ENCODE data around the gene NDUFB8. TPM values are rescaled to one million over a fixed set of nuclear protein-coding genes. Genes with fewer than 3 reads are reported as not detected.

Gene NDUFB8
- total RNA-seq, 2 experiments from 2014 or later: 209 to 288 TPM

- DNase-seq (ENCODE audit: low spot score): no peak
- Histone ChIP-seq H3K27ac (ENCODE audit: low read depth, low read length, poor library complexity, severe bottlenecking) (no peak overlapping the region), H3K79me2 (ENCODE audit: insufficient read depth, low read depth, low read length) (peaks cover 25% of the 10 kb centered on the region), H3K4me1 (ENCODE audit: insufficient read depth, low read length, poor library complexity, severe bottlenecking) (peaks cover 17% of the 10 kb centered on the region), H3K4me3 (ENCODE audit: low read depth, low read length, poor library complexity, severe bottlenecking) (no peak overlapping the region), H3K4me2 (ENCODE audit: low read length) (no peak overlapping the region), H4K20me1 (ENCODE audit: insufficient read depth, low read length) (peaks cover 8% of the 10 kb centered on the region; the same call in 1 of the 2 replicates), H2AFZ (ENCODE audit: low read length) (no peak overlapping the region), H3K36me3 (ENCODE audit: insufficient read depth, low read length) (peaks cover 63% of the 10 kb centered on the region), H3K9me3 (ENCODE audit: low read length) (no peaks in the 10 kb centered on the region), H3K9me2 (ENCODE audit: insufficient read depth, low read length) (no peaks in the 10 kb centered on the region)
- intact Hi-C loops (cut with micrococcal nuclease; ENCODE audit: unreplicated experiment): no loop called here
- ChIA-PET POLR2A (no interaction called here), CTCF (ENCODE audit: unreplicated experiment) (interaction anchor here (1.3 kb wide), 1 partner anchor 11 kb away, joined by 4 read pairs; the partner anchor contains the start of gene HIF1AN)
- TF ChIP-seq, protein P1, sequence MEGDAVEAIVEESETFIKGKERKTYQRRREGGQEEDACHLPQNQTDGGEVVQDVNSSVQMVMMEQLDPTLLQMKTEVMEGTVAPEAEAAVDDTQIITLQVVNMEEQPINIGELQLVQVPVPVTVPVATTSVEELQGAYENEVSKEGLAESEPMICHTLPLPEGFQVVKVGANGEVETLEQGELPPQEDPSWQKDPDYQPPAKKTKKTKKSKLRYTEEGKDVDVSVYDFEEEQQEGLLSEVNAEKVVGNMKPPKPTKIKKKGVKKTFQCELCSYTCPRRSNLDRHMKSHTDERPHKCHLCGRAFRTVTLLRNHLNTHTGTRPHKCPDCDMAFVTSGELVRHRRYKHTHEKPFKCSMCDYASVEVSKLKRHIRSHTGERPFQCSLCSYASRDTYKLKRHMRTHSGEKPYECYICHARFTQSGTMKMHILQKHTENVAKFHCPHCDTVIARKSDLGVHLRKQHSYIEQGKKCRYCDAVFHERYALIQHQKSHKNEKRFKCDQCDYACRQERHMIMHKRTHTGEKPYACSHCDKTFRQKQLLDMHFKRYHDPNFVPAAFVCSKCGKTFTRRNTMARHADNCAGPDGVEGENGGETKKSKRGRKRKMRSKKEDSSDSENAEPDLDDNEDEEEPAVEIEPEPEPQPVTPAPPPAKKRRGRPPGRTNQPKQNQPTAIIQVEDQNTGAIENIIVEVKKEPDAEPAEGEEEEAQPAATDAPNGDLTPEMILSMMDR (conservative IDR thresholded peaks at IDR 0.05; ENCODE audit: low read length): peak; percentile 48
- no peak for TF ChIP-seq EZH2phosphoT487 (IDR thresholded peaks at IDR 0.05; ENCODE audit: borderline replicate concordance, low read depth, low read length)
- BruUV-seq (replicated peaks): no TSS peak
Observed at GRCh38 chr10:100524638-100525037, 5.0 kb downstream of the NDUFB8 start.

- no peaks in the 10 kb centered on the region for H3K9me3 ChIP-seq (ENCODE audit: low read length)
- peaks cover 17% of the 10 kb centered on the region for H3K4me1 ChIP-seq (ENCODE audit: insufficient read depth, low read length, poor library complexity, severe bottlenecking)
- no peak overlapping the region for H3K4me3 ChIP-seq (ENCODE audit: low read depth, low read length, poor library complexity, severe bottlenecking)
- no peaks in the 10 kb centered on the region for H3K9me2 ChIP-seq (ENCODE audit: insufficient read depth, low read length)
- peaks cover 8% of the 10 kb centered on the region; the same call in 1 of the 2 replicates for H4K20me1 ChIP-seq (ENCODE audit: insufficient read depth, low read length)
- intact Hi-C loops (cut with micrococcal nuclease; ENCODE audit: unreplicated experiment): no loop called here
- ChIA-PET CTCF (ENCODE audit: unreplicated experiment) (interaction anchor here (1.3 kb wide), 1 partner anchor 11 kb away, joined by 4 read pairs; the partner anchor contains the start of gene HIF1AN), POLR2A (interaction anchor here (0.6 kb wide), 1 partner anchor 864 kb away, joined by 3 read pairs; no protein-coding TSS in a partner anchor)
- TF ChIP-seq, protein P1 (conservative IDR thresholded peaks at IDR 0.05; ENCODE audit: low read length): no peak
- no peak for TF ChIP-seq EZH2phosphoT487 (IDR thresholded peaks at IDR 0.05; ENCODE audit: borderline replicate concordance, low read depth, low read length)
- no peak overlapping the region for H3K27ac ChIP-seq (ENCODE audit: low read depth, low read length, poor library complexity, severe bottlenecking)
- peaks cover 20% of the 10 kb centered on the region for H3K79me2 ChIP-seq (ENCODE audit: insufficient read depth, low read depth, low read length)
- H3K36me3 ChIP-seq (ENCODE audit: insufficient read depth, low read length): peaks cover 63% of the 10 kb centered on the region
- H3K4me2 ChIP-seq (ENCODE audit: low read length): no peak overlapping the region
- no peak for DNase-seq (ENCODE audit: low spot score)
- no TSS peak for BruUV-seq (replicated peaks)
- no peak overlapping the region for H2AFZ ChIP-seq (ENCODE audit: low read length)
Observed at GRCh38 chr10:100524206-100524605, 5.5 kb downstream of the NDUFB8 start.

GRCh38 chr10:100522945-100523344, 6.7 kb downstream of the NDUFB8 start:
- DNase-seq (ENCODE audit: low spot score): no peak
- H3K4me2 ChIP-seq (ENCODE audit: low read length): no peak overlapping the region
- no peak for TF ChIP-seq EZH2phosphoT487 (IDR thresholded peaks at IDR 0.05; ENCODE audit: borderline replicate concordance, low read depth, low read length)
- TF ChIP-seq, protein P1 (conservative IDR thresholded peaks at IDR 0.05; ENCODE audit: low read length): no peak
- H3K79me2 ChIP-seq (ENCODE audit: insufficient read depth, low read depth, low read length): peaks cover 8% of the 10 kb centered on the region; the same call in 1 of the 2 replicates
- no TSS peak for BruUV-seq (replicated peaks)
- H3K27ac ChIP-seq (ENCODE audit: low read depth, low read length, poor library complexity, severe bottlenecking): no peak overlapping the region
- peaks cover 7% of the 10 kb centered on the region for H3K4me1 ChIP-seq (ENCODE audit: insufficient read depth, low read length, poor library complexity, severe bottlenecking)
- no peaks in the 10 kb centered on the region for H3K9me2 ChIP-seq (ENCODE audit: insufficient read depth, low read length)
- no peak overlapping the region for H2AFZ ChIP-seq (ENCODE audit: low read length)
- no peak overlapping the region for H3K4me3 ChIP-seq (ENCODE audit: low read depth, low read length, poor library complexity, severe bottlenecking)
- peaks cover 58% of the 10 kb centered on the region for H3K36me3 ChIP-seq (ENCODE audit: insufficient read depth, low read length)
- H3K9me3 ChIP-seq (ENCODE audit: low read length): no peaks in the 10 kb centered on the region
- ChIA-PET POLR2A (interaction anchor here (0.9 to 1.1 kb wide), 2 partner anchors 171 to 213 kb away, joined by 3 read pairs; no protein-coding TSS in a partner anchor), CTCF (ENCODE audit: unreplicated experiment) (no interaction called here)
- intact Hi-C loops (cut with micrococcal nuclease; ENCODE audit: unreplicated experiment): no loop called here
- no peaks in the 10 kb centered on the region for H4K20me1 ChIP-seq (ENCODE audit: insufficient read depth, low read length)

All from OCI-LY7 (cell line).